Endodermal cell (in vitro differentiated cells): ENCODE measurements around the gene UBE2I. TPM values are rescaled to one million over a fixed set of nuclear protein-coding genes. Genes with fewer than 3 reads are reported as not detected.

Experiments used
- DNase-seq: peaks from one replicate; pipeline ENCODE4 v3.0.0-alpha.2; 2017
- H3K27ac ChIP-seq: 2 replicates; pipeline ENCODE4 v1.5.1; 2013; ENCODE audit warnings: mild to moderate bottlenecking, low read depth, low read length, moderate library complexity
- H3K27me3 ChIP-seq: 2 replicates; pipeline ENCODE4 v1.6.1; 2013; ENCODE audit warnings: mild to moderate bottlenecking, low read length, moderate library complexity; ENCODE audit not compliant: insufficient read depth, control insufficient read depth, poor library complexity, severe bottlenecking
- H3K36me3 ChIP-seq: 2 replicates; pipeline ENCODE4 v1.7.0; 2013; ENCODE audit warnings: mild to moderate bottlenecking, low read length, moderate library complexity; ENCODE audit not compliant: control insufficient read depth, insufficient read depth
- H3K4me1 ChIP-seq: one replicate; pipeline ENCODE4 v1.7.0; 2013; ENCODE audit warnings: low read length; ENCODE audit not compliant: control insufficient read depth, insufficient read depth
- H3K4me3 ChIP-seq: 2 replicates; pipeline ENCODE4 v1.5.1; 2013; ENCODE audit warnings: mild to moderate bottlenecking, low read length, moderate library complexity
- H3K9ac ChIP-seq: 2 replicates; pipeline ENCODE4 v1.6.1; 2013; ENCODE audit warnings: mild to moderate bottlenecking, low read length, moderate library complexity; ENCODE audit not compliant: poor library complexity, severe bottlenecking; ENCODE audit errors: extremely low read depth
- H3K9me3 ChIP-seq: 2 replicates; pipeline ENCODE4 v1.6.1; 2013; ENCODE audit warnings: mild to moderate bottlenecking, low read length, moderate library complexity; ENCODE audit not compliant: control insufficient read depth
- H3K27ac Mint-ChIP-seq: 2 replicates; pipeline ENCODE4 v1.8.0; 2020; ENCODE audit warnings: mixed read lengths
- H3K27me3 Mint-ChIP-seq: 2 replicates; pipeline ENCODE4 v1.8.0; 2021; ENCODE audit warnings: mild to moderate bottlenecking, mixed read lengths; ENCODE audit not compliant: insufficient read depth
- H3K36me3 Mint-ChIP-seq: 2 replicates; pipeline ENCODE4 v1.8.0; 2020; ENCODE audit warnings: low read depth, mixed read lengths
- H3K4me1 Mint-ChIP-seq: 2 replicates; pipeline ENCODE4 v1.8.0; 2020; ENCODE audit warnings: mixed read lengths
- H3K4me3 Mint-ChIP-seq: 2 replicates; pipeline ENCODE4 v1.8.0; 2020; ENCODE audit warnings: mild to moderate bottlenecking, moderate library complexity, mixed read lengths
- H3K9me3 Mint-ChIP-seq: 2 replicates; pipeline ENCODE4 v1.8.0; 2020; ENCODE audit warnings: mild to moderate bottlenecking, mixed read lengths
- CTCF ChIP-seq: fragments of 200-600 bp; sonication (generic); conservative IDR thresholded peaks from 2 replicates; pipeline ENCODE4 v1.5.0; 2021; ENCODE audit warnings: antibody characterized with exemption, mild to moderate bottlenecking
- WGBS, 2 experiments: methylation state at CpG; one replicate each; pipeline versions ENCODE4 v1.1.5 to v1.1.7; 2013; ENCODE audit warnings: missing lambda C conversion rate in 2 of 2, mixed read lengths in 1 of 2; ENCODE audit not compliant: insufficient coverage in 1 of 2, insufficient read length in 1 of 2; 5-methylcytosine and 5-hydroxymethylcytosine counted together
- total RNA-seq, 2 donors: library from RNA; stranded (reverse); fragmentation: NEBNext Ultra II Directional in 1 of 2; extraction: Animal tissue kit (Norgen Biotek cat#: 25700) in 1 of 2; gene quantifications; 2 replicates in 1 of 2; 3 replicates in 1 of 2; pipeline ENCODE4 v1.2.1, GENCODE V29; 2021

Gene UBE2I
- total RNA-seq, 2 donors from 2014 or later = 250 to 294 TPM

GRCh38 chr16:1262846-1263221 is 46.6 kb upstream of the UBE2I start:
- WGBS, 2 experiments = 94 to 100% methylated on average over 1 to 9 of the region's 9 CpGs
- Mint-ChIP-seq H3K27me3 (peaks cover 9% of the 10 kb centered on the region), H3K36me3 (no peaks in the 10 kb centered on the region)

GRCh38 chr16:1263591-1264344 is 45.7 kb upstream of the UBE2I start:
- 88 to 93% methylated on average over 8 to 15 of the region's 15 CpGs for WGBS, 2 experiments
- peaks cover 7% of the 10 kb centered on the region for H3K9me3 Mint-ChIP-seq
- no peak for TF ChIP-seq CTCF

More at GRCh38 chr16:1262846-1263221, 46.6 kb upstream of the UBE2I start:
- DNase-seq = no peak
- Histone ChIP-seq H3K9me3 (no peaks in the 10 kb centered on the region), H3K4me3 (no peak overlapping the region), H3K27me3 (peaks cover 35% of the 10 kb centered on the region), H3K4me1 (no peaks in the 10 kb centered on the region), H3K9ac (no peak overlapping the region), H3K36me3 (no peaks in the 10 kb centered on the region), H3K27ac (no peak overlapping the region)
- Mint-ChIP-seq H3K4me1 (no peaks in the 10 kb centered on the region), H3K4me3 (no peak overlapping the region), H3K27ac (no peak overlapping the region), H3K9me3 (peaks cover 7% of the 10 kb centered on the region)
- no peak for TF ChIP-seq CTCF

GRCh38 chr16:1264345-1265089 is 44.9 kb upstream of the UBE2I start:
- no peaks in the 10 kb centered on the region for H3K9me3 ChIP-seq
- peaks cover 5% of the 10 kb centered on the region for H3K27me3 Mint-ChIP-seq
- peaks cover 26% of the 10 kb centered on the region for H3K27me3 ChIP-seq
- H3K9ac ChIP-seq = no peak overlapping the region
- peaks cover 7% of the 10 kb centered on the region for H3K9me3 Mint-ChIP-seq
- TF ChIP-seq CTCF = no peak
- H3K36me3 Mint-ChIP-seq = no peaks in the 10 kb centered on the region
- no peak overlapping the region for H3K27ac Mint-ChIP-seq
- no peaks in the 10 kb centered on the region for H3K4me1 ChIP-seq
- H3K36me3 ChIP-seq = no peaks in the 10 kb centered on the region
- DNase-seq = no peak
- WGBS, 2 experiments = 88 to 95% methylated on average over 15 to 16 of the region's 16 CpGs
- H3K27ac ChIP-seq = no peak overlapping the region
- H3K4me3 Mint-ChIP-seq = no peak overlapping the region
- H3K4me3 ChIP-seq = no peak overlapping the region
- H3K4me1 Mint-ChIP-seq = no peaks in the 10 kb centered on the region

More at GRCh38 chr16:1263591-1264344, 45.7 kb upstream of the UBE2I start:
- no peaks in the 10 kb centered on the region for H3K36me3 Mint-ChIP-seq
- H3K27me3 Mint-ChIP-seq = peaks cover 9% of the 10 kb centered on the region
- peaks cover 33% of the 10 kb centered on the region for H3K27me3 ChIP-seq
- H3K27ac Mint-ChIP-seq = no peak overlapping the region
- H3K4me1 Mint-ChIP-seq = no peaks in the 10 kb centered on the region
- H3K27ac ChIP-seq = no peak overlapping the region
- H3K9me3 ChIP-seq = no peaks in the 10 kb centered on the region
- H3K4me1 ChIP-seq = no peaks in the 10 kb centered on the region
- no peak overlapping the region for H3K4me3 ChIP-seq
- H3K36me3 ChIP-seq = no peaks in the 10 kb centered on the region
- no peak overlapping the region for H3K9ac ChIP-seq
- no peak overlapping the region for H3K4me3 Mint-ChIP-seq
- no peak for DNase-seq
